NCI-H2196 treated with DMSO at 0.1 percent for 48 hours (cell line): ENCODE measurements around the gene PDE8B.
"Not testable (repeated sequence)": the region's sequence is repeated elsewhere in the genome, so short reads cannot be mapped to it uniquely, and the experiment has no call there.

Experiments used
- DNase-seq: peaks from one replicate; lab custom pipeline; 2025; ENCODE audit not compliant: unreplicated experiment; lab: John Stamatoyannopoulos, UW

The PDE8B gene

DNA sequence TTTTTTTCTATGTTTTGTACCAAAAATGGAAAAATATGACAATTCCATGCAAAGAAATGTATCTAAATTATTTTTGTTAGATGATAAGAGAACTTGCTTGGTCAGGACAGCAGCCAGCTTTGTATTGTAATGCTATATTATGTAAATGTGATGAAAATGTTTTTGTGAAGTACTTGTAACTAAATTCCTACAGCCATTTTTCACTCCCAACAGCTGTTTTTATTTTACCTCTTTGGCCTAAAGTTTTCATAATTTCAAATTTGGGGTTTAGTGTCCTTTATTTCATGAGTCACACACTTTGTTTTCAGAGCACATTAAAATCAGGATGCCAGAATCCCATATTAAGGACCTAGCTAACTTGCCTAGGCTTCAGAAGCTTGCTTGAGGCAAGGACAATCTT lies 217.5 kb downstream of the PDE8B start:
- no peak for DNase-seq

DNA sequence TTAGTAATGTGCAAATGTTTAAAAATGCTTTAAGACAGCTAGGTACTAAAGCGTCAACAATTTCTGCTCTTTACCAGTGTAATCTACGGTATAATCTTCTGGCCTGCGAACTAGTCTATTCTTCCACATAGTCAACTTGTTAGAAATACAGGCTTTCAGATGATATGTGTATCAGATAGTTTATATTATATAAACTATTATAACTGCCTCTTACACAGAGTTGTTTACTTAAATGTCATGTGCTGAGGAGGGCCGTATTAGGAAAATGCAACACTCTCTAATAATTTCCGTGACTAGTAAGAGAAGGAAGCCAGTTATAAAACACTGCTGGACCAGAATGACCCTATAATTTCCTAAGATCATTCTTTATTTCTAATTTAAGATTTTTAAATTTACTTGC lies 218.0 kb downstream of the PDE8B start:
- DNase-seq = no peak

DNA sequence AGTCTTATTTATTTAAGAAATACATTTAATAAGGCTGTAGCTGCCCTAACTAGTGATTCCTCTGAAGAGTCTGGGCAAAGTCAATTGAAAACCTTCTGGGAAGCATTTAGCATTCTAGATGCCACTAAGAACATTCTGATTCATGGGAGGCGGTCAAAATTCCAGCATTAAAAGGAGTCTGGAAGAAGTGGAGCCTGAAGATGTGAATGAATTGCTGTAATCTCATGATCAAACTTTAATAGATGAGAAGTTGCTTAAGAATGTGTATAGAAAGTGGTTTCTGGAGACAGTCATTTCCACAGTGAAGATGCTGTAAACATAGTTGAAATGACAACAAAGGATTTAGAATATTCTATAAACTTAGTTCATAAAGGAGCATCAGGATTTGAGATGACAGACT lies 220.2 kb downstream of the PDE8B start:
- DNase-seq = no peak

DNA sequence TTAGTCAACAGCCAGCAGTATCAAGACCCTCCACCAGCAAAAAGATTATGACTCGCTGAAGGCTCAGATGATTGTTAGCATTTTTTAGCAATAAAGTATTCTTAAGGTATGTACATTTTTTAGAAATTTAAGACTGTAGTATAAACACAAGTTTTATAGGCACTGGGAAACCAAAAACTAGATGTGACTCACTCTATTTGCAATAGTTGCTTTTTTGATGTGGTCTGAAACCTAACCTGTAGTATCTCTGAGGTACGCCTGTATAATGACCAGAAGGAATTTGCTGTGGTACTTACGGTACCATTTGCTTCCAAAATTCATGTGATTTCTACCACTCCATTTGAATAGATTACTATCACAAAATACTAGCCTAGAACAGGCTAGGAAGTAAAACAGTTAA lies 220.8 kb downstream of the PDE8B start:
- DNase-seq = no peak

DNA sequence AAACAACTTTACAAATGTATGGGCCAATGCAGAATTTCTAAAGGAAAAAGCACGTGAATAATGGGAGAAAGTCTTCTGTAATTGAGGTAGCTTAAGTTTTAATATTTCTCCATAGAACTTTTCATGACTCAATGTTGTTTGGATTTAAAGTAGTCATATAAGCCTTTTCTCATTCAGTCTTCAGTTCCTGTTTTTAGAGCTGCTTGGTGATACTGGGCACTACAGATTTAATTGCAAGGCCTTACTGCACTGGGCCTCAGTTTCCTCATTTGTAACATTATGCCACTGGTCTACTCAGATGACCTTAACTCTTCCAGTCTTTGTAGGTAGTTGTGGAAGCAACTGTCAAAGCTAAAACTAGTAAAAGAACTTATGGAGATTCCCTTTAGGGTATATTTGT lies 221.2 kb downstream of the PDE8B start:
- DNase-seq = no peak

DNA sequence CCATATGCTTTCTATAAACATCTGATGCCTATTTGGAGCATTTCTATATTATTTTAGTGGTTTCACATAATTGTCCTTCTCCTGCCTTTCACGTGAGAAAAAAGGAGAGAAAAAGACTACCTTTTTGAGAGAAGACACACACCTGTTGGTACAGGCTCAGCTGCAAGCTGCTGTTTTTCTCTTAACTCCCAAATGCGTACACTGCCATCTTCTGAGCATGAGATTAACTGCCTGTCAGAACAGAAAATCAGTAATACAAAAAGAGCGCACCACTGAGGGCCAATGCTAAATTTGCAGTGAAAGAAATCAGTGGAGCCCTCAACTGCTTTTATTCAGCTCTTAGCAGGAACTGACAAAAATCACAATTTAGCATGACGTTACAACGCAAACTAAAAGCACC lies 226.7 kb downstream of the PDE8B start:
- DNase-seq = peak; percentile 22

DNA sequence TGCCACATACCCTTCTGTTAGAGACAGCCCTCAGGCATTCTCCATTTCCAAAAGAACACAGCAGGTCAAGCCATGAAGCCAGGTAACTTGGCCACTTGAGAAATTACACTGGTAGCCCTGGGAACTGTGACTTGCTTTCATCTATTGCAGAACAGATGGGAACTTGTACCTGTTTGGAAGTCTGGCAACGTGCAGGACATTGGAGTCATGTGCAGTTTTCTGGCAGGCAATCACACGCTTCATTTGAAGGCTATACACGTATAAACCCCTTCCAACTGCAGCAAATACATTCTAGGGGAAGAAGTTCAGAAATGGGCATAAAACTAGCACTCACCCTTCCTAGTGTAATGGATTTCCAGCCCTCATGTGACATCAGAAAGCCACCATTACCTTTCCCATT lies 227.6 kb downstream of the PDE8B start:
- no peak for DNase-seq

DNA sequence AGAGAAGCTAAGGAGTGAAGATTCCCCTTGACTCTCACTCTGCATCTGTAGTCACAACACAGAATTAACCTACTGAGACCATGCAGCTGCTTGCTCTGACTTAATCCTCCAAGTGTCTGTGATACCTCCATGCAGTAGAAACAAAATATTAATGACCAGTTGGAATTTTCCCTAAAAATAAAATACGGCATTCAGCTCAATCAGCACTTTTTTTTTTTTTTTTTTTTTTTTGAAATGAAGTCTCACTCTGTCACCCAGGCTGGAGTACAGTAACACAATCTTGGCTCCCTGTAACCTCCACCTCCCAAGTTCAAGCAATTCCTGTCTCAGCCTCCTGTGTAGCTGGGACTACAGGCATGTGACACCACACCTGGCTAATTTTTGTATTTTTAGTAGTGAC lies 233.2 kb downstream of the PDE8B start:
- DNase-seq = no peak

DNA sequence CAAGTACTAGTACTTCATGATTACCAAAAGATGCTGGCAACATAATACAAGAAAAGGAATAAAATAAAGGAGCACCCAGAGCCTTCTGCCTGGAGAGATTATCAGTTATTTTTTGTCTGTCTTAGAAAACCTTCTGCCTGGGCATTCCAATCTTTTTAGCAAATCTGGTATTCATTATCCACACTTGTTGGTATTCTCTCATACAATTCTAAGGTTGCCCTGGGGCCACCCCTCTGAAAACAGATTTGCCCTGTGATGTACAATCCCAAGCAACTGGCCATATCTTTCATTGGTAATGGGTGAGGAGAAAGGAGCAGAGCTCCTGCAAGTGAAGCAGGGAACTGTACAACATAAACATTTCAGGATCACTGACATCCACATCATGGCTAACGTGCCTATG lies 233.9 kb downstream of the PDE8B start:
- no peak for DNase-seq

DNA sequence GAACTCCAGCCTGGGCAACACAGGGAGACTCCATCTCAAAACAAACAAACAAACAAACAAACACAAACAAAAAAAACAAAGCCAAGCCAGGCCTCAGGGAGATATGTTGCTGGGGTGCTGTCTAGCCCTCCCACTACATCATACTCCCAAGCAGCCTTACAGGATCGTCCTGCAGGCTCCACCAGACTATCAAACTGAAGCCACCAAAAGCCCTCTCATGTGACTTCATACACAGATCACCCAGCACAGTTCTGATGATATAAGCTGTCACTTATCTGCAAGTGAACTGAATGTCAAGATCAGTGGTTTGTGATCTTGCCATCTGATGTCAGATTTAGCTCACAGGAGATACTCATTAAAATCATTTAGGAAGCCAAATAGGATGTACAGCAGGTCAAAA lies 238.4 kb downstream of the PDE8B start:
- no peak for DNase-seq

DNA sequence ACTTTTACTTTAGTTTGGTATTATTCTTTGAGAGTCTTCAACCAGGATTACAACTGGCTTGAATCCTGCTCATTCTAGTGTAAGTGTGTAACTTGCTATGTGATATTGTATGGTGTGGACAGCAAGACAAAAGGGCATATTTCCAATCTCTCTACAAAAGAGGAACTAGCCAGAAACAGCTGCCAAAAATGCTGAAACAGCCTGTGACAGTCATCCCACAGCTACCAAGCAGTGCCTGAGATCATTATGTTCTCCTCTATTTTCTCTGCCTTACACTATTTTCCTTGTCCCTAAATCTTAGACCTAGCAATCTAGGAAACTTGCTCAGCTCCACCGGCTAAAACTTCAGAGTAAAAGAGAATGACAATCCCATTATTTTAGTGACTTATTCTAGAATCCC lies 238.8 kb downstream of the PDE8B start:
- DNase-seq = no peak

DNA sequence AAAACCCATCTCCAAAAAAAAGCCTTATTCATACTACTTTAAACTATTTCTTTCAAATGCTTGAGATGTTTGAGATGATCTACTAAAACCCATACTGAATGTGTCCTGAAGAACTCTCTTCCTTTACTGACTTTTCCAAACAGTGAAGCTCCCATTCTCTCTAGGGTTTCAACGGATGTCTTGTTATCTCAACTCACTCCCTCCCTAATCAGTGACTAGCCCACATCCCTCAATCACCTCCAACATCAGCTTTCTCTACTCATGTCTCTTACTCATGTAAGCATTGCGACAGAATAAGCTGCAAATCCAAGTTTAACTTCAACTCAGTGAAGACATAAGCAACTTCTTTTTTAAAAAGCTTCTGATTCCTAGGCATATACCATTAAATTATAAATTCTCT lies 239.5 kb downstream of the PDE8B start:
- DNase-seq = no peak

DNA sequence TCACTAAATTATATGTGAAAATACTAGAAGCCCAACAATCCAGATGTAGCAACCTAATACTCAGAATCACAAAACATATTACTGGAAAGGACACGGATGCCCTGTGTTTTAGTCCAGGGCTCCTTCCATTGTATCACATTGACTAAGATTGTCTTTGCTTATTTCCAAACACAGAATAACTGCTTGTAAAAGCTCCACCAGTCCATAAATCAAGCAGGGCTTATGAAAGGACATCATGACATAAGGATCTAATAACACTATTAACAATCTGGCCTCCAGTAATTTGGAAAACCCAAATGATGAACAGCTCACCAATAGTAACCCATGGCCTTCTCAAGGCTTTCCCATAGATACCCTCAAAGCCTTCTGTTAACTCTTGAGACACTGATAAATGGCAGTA lies 241.9 kb downstream of the PDE8B start:
- no peak for DNase-seq

DNA sequence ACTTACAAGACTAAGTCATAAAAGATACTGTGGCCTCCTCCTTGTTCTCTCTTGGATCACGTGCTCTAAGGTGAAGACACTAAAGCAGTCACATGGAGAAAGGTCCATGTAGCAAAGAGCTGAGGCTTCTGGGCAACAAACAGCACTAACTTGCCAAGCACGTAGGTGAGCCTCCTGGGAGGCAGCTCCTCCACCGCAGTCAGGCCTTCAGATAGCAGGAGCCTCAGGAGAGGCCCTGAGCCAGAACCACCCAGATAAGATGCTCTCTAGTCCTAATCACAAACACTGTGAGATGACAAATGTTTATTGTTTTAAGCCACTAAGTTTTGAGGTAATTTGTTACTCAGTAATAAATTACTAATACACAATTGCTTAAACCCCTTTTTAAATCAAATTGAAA lies 243.6 kb downstream of the PDE8B start:
- DNase-seq = no peak

DNA sequence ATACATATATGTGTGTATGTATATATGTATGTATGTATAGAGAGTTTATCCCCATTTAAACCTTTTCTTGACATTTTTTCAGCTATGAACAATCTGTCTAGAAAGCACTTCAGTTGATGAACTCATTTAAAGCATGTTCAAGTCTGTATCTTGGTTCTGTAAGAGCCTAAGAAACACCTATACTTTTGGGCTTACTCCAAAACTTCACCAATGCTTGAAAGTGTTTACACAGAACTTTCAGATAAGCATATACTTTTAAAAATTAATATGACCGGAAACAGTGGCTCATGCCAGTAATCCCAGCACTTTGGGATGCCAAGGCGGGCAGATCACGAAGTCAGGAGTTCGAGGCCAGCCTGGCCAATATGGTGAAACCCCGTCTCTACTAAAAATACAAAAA lies 250.8 kb downstream of the PDE8B start:
- DNase-seq = no peak

DNA sequence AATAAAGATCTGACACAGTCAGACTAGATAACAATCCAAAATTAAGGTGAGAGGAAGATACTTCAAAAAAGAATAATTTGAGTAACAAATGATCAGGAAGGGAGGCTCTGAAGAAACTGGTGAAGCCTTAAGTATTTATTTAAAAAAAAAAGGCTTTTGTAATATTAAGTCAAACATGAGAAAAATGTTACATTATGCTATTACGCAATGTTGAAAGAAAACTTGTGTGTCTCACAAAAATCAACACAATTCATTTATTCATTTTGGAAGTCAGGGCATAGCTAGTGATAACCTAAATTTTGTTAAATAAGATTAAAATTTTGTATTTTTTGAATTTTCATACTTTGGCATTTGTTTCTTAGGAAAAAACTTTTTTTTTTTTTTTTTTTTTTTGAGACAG lies 253.4 kb downstream of the PDE8B start:
- DNase-seq = no peak

DNA sequence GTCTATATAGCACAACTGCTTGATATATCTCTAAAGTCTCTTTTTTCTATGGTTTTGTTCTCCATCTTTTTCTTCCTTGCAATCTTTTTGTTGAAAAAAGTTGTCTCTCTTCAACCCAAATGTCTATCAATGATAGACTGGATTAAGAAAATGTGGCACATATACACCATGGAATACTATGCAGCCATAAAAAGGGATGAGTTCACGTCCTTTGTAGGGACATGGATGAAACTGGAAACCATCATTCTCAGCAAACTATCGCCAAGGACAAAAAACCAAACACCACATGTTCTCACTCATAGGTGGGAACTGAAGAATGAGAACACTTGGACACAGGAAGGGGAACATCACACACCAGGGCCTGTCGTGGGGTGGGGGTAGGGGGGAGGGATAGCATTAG lies 258.4 kb downstream of the PDE8B start:
- DNase-seq = not testable (repeated sequence)

DNA sequence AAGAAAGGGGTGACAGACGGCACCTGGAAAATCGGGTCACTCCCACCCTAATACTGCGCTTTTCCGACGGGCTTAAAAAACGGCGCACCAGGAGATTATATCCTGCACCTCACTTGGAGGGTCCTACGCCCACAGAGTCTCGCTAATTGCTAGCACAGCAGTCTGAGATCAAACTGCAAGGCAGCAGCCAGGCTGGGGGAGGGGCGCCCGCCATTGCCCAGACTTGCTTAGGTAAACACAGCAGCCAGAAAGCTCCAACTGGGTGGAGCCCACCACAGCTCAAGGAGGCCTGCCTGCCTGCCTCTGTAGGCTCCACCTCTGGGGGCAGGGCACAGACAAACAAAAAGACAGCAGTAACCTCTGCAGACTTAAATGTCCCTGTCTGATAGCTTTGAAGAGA lies 264.6 kb downstream of the PDE8B start:
- not testable (repeated sequence) for DNase-seq
